Activated naive CD4-positive, alpha-beta T cell (primary cell): ENCODE measurements around the gene ATF6B.

Experiments
- DNase-seq, 4 experiments: peaks; one replicate each; lab custom pipeline; 2025; lab: John Stamatoyannopoulos, UW

The ATF6B gene

DNA sequence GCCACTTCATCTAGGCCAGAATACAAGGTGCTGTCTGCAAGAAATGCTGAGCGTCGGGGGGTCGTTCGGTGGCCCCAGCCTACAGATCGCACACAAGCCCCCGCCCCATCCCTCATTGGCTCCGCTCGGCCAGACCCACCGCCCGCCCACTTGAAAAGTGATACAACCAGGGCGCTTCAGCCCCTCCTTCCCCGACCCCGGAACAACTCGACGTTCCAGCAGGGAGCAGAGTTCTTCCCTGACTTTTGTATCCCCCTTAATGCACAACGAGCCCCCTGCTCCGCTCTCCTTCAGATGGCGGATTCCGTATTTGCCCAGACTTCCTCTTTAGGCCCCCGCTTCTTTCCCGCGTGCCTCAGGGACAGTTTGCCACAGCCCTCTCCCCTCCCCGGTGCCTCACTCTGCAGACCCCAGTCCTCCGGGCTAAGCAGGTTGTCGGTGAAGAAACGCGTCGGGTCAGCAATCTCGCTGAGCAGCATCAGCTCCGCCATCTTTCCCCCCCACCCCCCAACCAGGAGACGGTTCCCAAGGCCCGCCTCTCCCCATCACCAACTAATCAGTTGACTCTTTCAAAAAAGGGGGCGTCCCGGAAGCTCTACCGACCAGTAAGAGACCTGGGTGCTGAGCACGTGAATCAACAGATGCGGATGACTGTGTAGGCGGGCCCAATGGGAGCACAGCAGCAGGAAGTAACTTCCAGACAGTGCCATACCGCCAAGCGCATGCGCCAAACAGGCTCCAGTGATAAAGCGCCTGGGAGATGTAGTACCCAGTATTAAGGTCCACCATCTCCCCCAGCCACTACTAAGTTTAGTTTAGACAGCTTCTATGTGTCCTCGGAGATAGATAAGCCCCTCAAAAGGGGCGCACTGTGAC is at the start of gene ATF6B:
TSS of gene ATF6B (minus strand) at position 530 of the 876 bp plus-strand sequence. CDS start at position 491, 39 bp downstream.
- peak; percentile 81 to 92 (median 86) for DNase-seq

DNA sequence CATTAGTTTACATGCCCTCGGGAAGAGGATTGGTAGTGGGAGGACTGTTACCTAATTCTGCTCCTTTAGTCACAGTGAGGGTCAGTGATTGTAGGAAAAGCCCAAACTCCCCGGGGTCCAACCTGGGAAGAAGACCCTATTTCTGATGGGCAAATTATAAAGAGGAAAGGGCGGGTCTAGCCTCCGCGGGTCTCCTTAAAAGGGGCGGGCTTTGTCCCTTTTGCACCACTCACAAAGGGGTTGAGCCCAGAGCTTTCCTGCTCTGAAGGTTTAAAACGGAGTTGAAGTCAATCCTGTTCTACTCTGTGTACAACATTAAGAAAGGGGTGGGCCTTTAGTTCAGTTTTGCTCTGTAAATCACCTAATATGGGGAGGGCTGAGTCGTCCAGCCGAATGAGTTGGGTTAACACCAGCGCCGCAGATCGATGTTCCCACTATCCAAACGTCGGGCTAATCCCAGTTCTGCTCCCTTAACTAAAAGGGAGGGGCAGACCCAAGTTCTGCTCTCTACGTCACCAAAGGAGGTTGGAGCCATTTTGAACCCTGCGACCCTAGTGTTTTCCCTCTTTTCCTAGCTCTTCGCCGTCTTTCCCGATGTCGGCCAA is 49.2 kb upstream of the ATF6B start:
- DNase-seq, result no peak

DNA sequence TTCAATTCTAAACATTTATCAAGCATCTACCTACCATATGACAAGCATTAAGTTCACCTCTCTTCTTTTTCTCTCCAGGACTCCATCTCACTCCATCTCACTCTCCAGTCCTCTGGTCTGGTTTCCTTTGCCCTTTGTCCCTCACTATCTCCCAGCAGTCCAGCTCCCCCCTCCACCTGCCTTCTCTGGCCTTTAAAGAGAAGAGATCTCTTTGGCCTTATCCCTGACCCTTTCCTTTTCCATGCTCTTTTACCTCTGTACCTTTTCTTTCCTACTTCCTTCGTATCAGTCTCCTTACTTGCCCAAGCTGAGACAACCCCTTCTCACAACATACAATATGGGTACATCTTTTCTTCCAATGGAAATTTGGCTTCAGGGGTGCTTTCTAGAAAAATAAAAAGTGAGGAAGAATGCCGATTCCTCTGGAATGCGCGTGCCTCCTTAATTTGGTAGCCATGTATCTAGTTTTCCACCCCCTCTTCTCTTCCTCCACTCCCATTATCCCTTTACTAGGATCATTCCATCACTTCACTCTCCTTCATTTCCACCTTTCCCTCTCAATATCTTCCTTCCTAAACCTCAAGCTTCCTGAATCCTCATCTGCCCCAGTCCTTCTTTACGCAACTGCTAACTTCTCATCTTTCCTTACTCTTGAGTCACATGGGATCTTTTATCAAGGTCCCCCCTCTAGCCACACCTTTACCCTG is 48.6 kb upstream of the ATF6B start:
- DNase-seq, result no peak

GRCh38 chr6:32175711-32176475 is 47.8 kb upstream of the ATF6B start, which contains the start of gene AGPAT1:
Gene AGPAT1, minus strand, starts transcription at chr6:32176084. Its CDS starts 4,588 bp downstream, at chr6:32171496.
- DNase-seq, result peak; percentile 74 to 96 (median 92)

GRCh38 chr6:32175322-32175710 is 47.3 kb upstream of the ATF6B start:
- DNase-seq, result no peak

DNA sequence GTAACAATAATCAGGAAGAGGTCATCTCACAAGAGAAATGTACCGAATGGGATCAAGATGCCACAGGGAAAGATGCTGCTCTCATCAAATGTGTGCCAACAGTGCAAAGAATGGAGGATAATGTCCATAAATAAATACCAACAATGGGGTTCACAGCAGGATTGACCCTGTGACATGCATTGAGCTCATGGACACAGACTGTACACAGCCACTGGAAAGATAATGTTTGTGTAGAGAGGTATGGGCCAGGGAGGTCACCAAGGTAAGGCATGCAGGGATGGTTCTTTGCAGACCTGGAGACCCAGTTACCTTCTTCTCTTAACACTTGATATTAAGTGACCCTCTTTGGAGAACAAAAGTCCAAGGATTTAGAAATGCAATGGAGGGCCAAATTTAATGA is 46.4 kb upstream of the ATF6B start:
- DNase-seq, result no peak

- no peak for DNase-seq
These were observed 45.1 kb upstream of the ATF6B start for GRCh38 chr6:32173051-32173727.

GRCh38 chr6:32171234-32171633 is 43.2 kb upstream of the ATF6B start:
- no peak for DNase-seq

DNA sequence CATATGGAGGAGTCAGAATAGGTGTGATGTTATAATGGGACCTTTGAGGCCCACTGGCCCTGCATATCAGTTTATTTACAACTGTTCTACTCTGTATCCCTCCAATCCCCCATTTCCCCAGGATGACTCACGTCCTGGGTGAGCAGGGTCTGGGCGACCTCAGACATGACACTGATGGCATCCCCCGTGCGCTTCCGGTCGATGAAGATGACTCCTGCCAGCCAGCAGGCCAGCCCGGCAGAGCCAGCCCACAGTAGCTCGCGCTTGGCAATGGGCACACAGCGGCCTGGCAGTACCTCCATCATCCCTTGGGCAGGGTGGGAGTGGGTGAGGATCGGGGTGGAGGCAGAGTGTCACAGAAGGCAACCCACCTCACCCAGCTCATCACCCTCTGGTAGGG is 42.2 kb upstream of the ATF6B start:
- no peak for DNase-seq

DNA sequence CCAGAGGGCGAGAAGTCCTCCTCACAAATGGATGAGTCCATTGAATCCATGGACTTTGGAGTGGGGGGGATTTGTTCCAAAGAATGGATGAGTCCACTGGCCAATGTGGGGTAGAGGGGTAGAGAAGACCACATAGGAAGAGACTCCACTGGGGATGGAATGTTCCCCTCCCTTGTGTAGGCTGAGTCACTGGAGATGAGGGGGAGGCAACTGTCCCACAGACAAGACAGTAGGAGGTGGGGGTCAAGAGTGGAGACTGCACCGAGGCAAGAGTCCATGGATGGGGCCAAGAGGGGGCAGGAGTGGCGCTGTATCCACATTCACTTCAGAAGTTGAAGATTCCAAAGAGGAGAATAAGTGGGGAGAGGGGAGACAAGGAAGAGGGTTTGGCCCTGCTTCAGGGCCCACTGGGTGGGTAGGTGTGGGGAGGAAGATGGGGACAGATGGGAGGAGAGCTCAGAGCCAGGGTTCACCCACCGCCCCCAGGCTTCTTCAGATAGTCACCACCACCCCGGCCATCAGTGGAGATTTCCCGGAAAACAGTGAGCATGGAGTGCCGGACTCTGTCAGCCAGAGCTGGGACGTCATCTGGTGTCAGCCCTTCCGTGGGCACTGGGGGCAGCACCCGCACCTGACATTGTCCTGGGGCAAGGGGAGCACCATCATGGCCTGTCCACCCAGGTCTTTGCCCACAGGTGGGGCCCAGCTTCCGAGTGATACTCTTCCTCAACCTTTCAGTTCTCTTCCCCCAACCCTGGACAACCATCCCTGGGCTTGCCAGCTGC is 41.0 kb upstream of the ATF6B start:
- no peak for DNase-seq

GRCh38 chr6:32168350-32168749 is 40.3 kb upstream of the ATF6B start:
- DNase-seq, result no peak

DNA sequence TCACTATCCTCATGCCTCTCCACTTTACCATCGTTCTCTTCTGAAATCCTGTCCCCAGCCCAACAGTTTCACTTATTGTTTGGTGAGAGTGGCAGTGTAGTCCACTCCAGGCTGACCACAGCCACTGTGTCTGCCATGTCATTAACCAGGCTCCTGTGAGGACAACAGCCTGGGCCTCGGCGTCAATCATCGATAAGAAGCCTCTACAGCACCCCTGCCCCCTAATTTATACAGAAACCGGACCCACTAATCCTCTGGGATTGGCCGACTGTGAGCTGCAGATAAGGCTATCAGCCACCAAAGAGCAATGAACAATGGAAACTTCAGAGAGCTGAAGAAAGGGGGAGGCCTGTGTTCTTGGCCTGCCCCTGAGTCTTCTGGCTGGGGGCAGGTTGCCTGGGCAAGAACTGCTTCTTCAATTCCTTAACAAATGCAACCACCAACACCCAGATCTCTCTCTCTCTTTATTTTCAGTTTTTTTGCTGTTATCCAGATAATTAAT is 39.8 kb upstream of the ATF6B start:
- no peak for DNase-seq

DNA sequence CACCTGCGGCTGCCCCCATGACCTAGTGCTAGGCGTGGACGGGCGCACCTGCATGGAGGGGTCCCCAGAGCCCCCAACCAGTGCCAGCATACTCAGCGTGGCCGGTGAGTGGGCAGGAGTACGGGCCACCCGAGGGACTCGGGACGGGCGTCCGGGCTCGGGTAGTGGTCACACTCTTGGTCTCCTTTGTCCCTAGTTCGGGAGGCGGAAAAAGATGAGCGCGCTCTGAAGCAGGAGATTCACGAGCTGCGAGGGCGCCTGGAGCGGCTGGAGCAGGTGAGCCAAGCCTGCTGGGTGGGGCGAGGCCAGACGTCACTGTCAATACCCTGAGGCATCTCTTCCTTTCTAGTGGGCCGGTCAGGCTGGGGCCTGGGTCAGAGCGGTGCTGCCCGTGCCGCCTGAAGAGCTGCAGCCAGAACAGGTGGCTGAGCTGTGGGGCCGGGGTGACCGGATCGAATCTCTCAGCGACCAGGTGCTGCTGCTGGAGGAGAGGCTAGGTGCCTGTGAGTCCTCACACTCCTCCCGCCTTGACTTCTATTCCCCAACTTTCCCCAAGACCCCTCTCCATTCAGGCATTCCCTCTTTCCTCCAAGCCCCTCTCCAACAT is 39.2 kb upstream of the ATF6B start:
- no peak for DNase-seq

DNA sequence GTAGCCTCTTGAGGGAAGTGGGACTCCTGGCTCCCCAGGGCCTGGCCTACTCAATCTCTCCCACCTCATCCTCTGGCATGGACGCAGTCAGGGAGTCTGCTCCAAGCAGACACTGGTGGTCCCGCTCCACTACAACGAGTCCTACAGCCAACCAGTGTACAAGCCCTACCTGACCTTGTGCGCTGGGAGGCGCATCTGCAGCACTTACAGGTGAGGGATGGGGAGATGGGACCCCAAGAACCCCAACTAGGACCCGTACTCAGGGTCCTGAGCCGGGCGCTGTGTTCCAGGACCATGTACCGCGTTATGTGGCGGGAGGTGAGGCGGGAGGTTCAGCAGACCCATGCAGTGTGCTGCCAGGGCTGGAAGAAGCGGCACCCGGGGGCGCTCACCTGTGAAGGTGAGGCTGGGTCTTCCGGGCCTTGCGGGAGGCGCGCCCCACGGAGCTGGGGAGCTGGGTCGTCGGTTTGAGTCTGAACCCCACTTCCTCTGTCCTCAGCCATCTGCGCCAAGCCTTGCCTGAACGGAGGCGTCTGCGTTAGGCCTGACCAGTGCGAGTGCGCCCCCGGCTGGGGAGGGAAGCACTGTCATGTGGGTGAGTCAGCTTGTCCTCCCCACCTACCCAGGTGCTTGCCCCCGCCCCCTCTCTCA is 38.5 kb upstream of the ATF6B start:
- DNase-seq, result no peak

GRCh38 chr6:32164295-32164694 is 36.2 kb upstream of the ATF6B start, which contains the start of gene EGFL8:
Gene EGFL8, plus strand, starts transcription at chr6:32164595. Its CDS starts 1,571 bp downstream, at chr6:32166166.
- DNase-seq, result no peak

DNA sequence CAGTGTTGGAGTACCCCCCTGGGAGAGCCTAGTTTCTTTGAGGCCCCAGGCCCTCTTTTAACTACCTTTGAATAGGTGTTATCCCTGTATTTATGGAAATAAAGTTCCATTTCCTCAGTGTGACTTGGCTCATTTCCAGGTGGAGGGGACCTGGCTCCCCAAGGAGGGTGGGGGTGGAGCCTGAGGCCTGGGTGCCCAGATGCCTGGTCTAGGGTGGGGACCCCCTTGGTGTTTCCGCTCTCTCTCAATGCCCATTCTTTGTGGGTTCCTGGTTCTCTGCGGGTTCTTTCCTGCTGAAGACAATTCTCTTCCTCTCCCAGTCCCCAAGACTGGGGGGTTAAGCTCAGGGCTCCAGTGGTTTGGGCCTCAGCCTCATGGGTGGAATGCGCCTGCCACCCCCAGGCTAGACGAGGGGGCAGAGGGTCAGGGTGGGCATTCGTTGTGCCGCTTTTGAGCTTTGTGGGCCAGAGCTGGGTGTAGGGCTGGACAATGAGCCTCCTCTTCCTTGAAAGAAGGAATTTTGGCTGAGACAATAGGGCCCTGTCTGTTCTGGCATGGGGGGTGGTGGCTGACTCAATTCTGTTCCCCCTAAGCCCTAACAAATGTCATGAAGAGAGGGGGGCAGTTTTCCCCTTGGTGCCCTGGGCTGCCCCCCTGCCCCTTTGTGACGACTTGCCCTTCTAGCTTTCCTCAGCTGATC is 35.7 kb upstream of the ATF6B start:
- no peak for DNase-seq

GRCh38 chr6:32158052-32158451 is 30.0 kb upstream of the ATF6B start:
- DNase-seq, result no peak

DNA sequence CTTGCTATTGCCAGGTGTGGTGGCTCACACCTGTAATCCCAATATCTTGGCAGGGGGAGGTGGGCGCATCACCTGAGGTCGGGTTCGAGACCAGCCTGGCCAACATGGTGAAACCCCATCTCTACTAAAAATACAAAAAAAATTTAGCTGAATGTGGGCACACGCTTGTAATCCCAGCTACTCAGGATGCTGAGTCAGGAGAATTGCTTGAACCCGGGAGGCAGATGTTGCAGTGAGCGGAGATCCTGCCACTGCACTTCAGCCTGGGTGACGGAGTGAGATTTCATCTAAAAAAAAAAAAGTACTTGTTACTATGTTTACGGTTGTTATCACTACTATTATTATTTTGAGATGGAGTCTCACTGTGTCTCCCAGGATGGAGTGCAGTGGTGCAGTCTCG is 28.8 kb upstream of the ATF6B start:
- no peak for DNase-seq
